22Rv1 (cell line): Measurements from ENCODE around the gene DNAJC19.

Source experiments
- ZFX ChIP-seq: fragments of 450-650 bp; IDR thresholded peaks from 2 replicates; pipeline ENCODE4 v1.6.1; 2017; ENCODE audit warnings: antibody characterized with exemption, borderline replicate concordance
- TF ChIP-seq, protein P1 (sequence below): fragments of 450-650 bp; IDR thresholded peaks from 2 replicates; pipeline ENCODE4 v1.5.1; 2017; ENCODE audit warnings: mild to moderate bottlenecking

DNA sequence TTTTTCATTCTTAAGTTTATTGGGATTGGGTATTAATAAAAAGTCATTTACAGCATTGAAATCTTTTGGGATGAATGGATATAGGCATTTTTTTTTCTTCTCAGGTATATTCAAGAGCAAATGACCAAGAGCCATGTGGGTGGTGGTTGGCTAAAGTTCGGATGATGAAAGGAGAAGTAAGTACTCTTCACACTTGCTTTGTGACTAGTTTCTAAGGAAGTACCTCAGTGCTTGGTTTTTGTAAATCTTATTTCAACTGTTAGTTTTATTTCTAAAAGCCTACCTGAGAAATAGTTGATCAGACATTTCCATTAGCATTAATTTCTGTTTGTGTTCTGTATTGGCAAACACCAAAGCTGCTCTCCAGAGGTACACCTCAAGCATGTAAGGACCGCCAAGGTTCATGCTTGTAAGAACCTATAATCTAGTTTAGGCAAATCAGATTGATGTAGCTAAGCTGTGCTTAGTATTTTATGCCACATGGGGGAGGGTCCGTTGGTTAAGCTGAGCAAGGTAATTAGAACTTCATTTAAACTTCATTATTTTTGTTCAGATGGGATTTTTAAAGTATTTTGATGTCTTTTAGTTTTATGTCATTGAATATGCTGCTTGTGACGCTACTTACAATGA, 41.7 kb downstream of the DNAJC19 start:
- TF ChIP-seq, protein P1, sequence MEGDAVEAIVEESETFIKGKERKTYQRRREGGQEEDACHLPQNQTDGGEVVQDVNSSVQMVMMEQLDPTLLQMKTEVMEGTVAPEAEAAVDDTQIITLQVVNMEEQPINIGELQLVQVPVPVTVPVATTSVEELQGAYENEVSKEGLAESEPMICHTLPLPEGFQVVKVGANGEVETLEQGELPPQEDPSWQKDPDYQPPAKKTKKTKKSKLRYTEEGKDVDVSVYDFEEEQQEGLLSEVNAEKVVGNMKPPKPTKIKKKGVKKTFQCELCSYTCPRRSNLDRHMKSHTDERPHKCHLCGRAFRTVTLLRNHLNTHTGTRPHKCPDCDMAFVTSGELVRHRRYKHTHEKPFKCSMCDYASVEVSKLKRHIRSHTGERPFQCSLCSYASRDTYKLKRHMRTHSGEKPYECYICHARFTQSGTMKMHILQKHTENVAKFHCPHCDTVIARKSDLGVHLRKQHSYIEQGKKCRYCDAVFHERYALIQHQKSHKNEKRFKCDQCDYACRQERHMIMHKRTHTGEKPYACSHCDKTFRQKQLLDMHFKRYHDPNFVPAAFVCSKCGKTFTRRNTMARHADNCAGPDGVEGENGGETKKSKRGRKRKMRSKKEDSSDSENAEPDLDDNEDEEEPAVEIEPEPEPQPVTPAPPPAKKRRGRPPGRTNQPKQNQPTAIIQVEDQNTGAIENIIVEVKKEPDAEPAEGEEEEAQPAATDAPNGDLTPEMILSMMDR: no peak
- TF ChIP-seq ZFX: no peak
